ENCODE data around the gene C2orf49. TPM values are rescaled to one million over a fixed set of nuclear protein-coding genes. Genes with fewer than 3 reads are reported as not detected.
A peak's percentile ranks its signal among the peaks of the same experiment; 100 is the strongest.

Gene C2orf49
- polyA plus RNA-seq, 1 experiment, result 20.3 TPM

DNA sequence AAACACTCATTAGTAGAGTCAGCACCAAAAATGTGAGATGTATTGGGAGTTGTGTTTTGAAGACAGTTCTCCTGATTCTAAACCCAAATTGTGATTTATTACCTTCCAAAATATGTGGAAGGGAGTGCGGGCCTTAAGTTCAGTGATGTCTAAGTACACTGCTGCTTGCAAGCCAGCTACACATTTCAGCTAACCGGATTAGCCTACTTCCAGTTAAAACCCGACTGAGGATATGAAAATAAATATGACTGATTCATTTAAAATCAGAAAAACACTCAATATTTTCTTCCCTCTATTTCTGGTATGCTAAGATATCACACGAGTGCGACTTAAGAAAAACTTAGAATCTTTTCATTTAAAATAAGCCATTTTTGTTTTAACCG, 60.6 kb downstream of the C2orf49 start:
- CTCF ChIA-PET, result interaction anchor here (0.6 to 4.5 kb wide), 6 partner anchors 8 to 123 kb away, joined by 3 to 19 read pairs (median 4); no protein-coding TSS in a partner anchor

DNA sequence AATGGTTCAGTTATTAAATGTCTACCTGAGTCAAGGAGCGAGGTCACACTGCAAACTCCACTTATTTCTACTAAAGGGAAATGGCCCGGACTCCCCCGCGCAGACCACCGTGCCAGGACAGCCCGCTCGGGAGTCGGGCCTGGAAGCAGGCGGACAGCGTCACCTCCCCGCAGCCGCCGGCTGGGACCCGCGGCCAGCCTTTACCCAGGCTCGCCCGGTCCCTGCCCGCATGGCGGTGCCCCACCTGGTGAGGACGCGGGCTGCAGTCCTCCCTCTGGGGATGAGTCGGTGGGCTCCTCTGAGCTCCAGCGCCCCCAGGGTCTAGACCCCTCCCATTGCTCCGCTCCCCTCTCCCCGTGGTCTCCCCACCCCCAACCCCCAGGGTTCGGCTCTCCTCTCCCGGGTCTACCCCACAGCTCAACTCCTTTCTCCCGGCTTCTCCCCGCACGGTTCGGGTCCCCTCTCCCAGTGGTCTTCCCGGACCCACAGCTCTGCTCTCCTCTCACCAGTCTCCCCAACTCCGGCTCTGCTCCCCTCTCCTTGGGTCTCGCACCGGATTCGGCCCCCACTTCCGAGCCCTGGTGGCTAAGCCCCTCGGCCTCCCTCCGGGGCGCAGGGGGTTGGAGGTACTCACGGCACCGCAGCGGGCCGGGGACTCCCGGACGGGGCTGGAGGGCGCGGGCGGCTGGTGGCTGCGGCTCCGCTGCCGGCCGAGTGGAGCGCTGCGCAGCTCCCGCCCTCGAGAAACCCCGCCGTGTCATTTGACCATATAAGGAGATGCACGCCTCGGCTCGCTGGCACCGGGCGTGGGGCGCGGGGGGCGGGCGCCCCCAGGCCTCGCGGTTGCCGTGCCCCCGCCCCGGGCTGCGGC, 61.2 kb downstream of the C2orf49 start, which contains the start of gene FHL2:
Gene FHL2 (minus strand): TSS at position 716 of the 871 bp plus-strand sequence. CDS start 12,535 bp downstream, outside the sequence.
- POLR2A ChIA-PET, result interaction anchor here (1.0 to 4.8 kb wide), 4 partner anchors 10 to 62 kb away, joined by 3 to 26 read pairs (median 4); no protein-coding TSS in a partner anchor
- TF ChIP-seq, protein P1, sequence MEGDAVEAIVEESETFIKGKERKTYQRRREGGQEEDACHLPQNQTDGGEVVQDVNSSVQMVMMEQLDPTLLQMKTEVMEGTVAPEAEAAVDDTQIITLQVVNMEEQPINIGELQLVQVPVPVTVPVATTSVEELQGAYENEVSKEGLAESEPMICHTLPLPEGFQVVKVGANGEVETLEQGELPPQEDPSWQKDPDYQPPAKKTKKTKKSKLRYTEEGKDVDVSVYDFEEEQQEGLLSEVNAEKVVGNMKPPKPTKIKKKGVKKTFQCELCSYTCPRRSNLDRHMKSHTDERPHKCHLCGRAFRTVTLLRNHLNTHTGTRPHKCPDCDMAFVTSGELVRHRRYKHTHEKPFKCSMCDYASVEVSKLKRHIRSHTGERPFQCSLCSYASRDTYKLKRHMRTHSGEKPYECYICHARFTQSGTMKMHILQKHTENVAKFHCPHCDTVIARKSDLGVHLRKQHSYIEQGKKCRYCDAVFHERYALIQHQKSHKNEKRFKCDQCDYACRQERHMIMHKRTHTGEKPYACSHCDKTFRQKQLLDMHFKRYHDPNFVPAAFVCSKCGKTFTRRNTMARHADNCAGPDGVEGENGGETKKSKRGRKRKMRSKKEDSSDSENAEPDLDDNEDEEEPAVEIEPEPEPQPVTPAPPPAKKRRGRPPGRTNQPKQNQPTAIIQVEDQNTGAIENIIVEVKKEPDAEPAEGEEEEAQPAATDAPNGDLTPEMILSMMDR (IDR thresholded peaks at IDR 0.05; ENCODE audit: low read depth, low read length), result peak; percentile 46
- H3K4me3 ChIP-seq (ENCODE audit: low read depth, low read length), result peak within 1 kb of the TSS; percentile 99
- H3K27me3 ChIP-seq (ENCODE audit: control insufficient read depth, insufficient read depth, low read length), result no peaks in the 10 kb centered on the region
- CTCF ChIA-PET, result interaction anchor here (0.6 to 4.5 kb wide), 7 partner anchors 9 to 123 kb away, joined by 3 to 19 read pairs (median 4); no protein-coding TSS in a partner anchor
- peak within 1 kb of the TSS; percentile 98 for H3K27ac ChIP-seq (ENCODE audit: low read depth, low read length)
- H3K9me3 ChIP-seq (ENCODE audit: control insufficient read depth, insufficient read depth, low read length), result peaks cover 7% of the 10 kb centered on the region
- peak; percentile 59 for DNase-seq (ENCODE audit: low read depth, low spot score)

More for the DNA sequence above, 60.6 kb downstream of the C2orf49 start:
- POLR2A ChIA-PET, result interaction anchor here (1.1 to 4.8 kb wide), 3 partner anchors 9 to 40 kb away, joined by 3 to 26 read pairs (median 5); no protein-coding TSS in a partner anchor
- Histone ChIP-seq H3K4me3 (ENCODE audit: low read depth, low read length) (peak overlapping the region; percentile 99), H3K27me3 (ENCODE audit: control insufficient read depth, insufficient read depth, low read length) (no peaks in the 10 kb centered on the region), H3K9me3 (ENCODE audit: control insufficient read depth, insufficient read depth, low read length) (peaks cover 7% of the 10 kb centered on the region), H3K27ac (ENCODE audit: low read depth, low read length) (peak overlapping the region; percentile 98)
- DNase-seq (ENCODE audit: low read depth, low spot score), result no peak
- TF ChIP-seq, protein P1 (IDR thresholded peaks at IDR 0.05; ENCODE audit: low read depth, low read length), result no peak

Other genes starting within 250 kb of the C2orf49 start
- not detected in 2 replicates for gene GPR45, start 95.8 kb upstream of the C2orf49 start, polyA plus RNA-seq (2011; rRNA removed)
- 7.9 and 9.8 TPM in 2 replicates for gene TGFBRAP1, start 7.8 kb upstream of the C2orf49 start, polyA plus RNA-seq (2011; rRNA removed)
- 497 and 555 TPM in 2 replicates for gene FHL2, start 61.5 kb downstream of the C2orf49 start, polyA plus RNA-seq (2011; rRNA removed)